ENCODE results near the gene CRTC3. TPM values are rescaled to one million over a fixed set of nuclear protein-coding genes. Genes with fewer than 3 reads are reported as not detected.
A peak's percentile ranks its signal among the peaks of the same experiment; 100 is the strongest.

CRTC3 gene
- total and polyA plus RNA-seq, 2 experiments from 2014 or later = 15.7 to 17.6 TPM

DNA sequence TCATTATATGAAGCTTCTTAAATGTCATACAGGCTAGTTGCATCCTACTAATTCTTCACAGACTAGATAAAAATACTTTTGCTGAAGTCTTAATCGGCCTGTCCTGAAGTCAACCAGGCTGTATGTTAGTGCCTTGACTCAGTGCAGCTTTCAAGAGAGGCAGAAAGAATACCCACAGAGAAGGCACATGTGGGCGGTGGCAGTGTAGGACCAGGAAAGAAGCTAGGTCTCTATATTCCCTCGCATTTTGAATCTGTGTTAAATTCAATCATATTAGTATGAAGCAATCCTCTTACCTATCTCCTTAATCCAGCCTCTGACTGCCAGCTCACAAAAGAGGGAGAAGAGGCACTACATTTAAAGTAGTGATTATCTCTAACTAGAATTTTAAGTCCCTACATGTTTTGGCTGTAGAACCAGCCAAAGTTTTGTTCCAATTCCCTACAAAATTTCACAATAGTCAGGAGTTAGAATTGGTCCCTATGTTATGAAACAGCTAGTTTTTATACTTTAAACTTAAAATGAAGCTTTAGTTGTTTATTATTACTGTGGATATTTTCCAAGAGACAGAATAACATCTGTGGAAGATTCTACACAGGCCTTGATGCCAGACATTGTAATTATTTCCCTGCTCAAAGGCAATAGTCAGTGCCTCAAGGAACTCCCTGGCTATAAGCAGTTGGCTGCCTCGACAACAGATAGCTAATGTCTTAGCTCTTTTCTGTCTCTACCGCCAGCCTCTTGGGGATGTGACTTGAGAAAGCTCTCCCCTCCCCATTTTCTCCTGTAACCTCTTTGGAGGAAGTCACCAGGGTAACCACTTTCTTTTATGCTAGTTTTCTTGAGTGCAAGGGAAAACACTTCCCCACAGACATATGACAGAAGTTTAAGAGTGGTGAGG, 31.9 kb downstream of the CRTC3 start:
- H3K4me2 ChIP-seq = peak overlapping the region; percentile 1
- peaks cover 28% of the 10 kb centered on the region for H3K79me2 ChIP-seq
- peaks cover 56% of the 10 kb centered on the region for H3K4me1 ChIP-seq (ENCODE audit: insufficient read depth)
- TF ChIP-seq EZH2phosphoT487 (IDR thresholded peaks at IDR 0.05; ENCODE audit: low read depth, severe bottlenecking, unreplicated experiment) = no peak
- TF ChIP-seq, protein P1, sequence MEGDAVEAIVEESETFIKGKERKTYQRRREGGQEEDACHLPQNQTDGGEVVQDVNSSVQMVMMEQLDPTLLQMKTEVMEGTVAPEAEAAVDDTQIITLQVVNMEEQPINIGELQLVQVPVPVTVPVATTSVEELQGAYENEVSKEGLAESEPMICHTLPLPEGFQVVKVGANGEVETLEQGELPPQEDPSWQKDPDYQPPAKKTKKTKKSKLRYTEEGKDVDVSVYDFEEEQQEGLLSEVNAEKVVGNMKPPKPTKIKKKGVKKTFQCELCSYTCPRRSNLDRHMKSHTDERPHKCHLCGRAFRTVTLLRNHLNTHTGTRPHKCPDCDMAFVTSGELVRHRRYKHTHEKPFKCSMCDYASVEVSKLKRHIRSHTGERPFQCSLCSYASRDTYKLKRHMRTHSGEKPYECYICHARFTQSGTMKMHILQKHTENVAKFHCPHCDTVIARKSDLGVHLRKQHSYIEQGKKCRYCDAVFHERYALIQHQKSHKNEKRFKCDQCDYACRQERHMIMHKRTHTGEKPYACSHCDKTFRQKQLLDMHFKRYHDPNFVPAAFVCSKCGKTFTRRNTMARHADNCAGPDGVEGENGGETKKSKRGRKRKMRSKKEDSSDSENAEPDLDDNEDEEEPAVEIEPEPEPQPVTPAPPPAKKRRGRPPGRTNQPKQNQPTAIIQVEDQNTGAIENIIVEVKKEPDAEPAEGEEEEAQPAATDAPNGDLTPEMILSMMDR (IDR thresholded peaks at IDR 0.05; ENCODE audit: poor library complexity) = no peak
- TF ChIP-seq EZH2 (IDR thresholded peaks at IDR 0.05; ENCODE audit: borderline replicate concordance) = no peak
- WGBS (ENCODE audit: low lambda C conversion rate, missing lambda C conversion rate) = 76% methylated on average over 5 of the region's 5 CpGs
- H4K20me1 ChIP-seq (ENCODE audit: insufficient read depth, poor library complexity, severe bottlenecking) = no peaks in the 10 kb centered on the region
- H2AFZ ChIP-seq = no peak overlapping the region
- H3K9me2 ChIP-seq (replicated peaks; ENCODE audit: insufficient read depth) = no peaks in the 10 kb centered on the region
- H3K36me3 ChIP-seq (replicated peaks; ENCODE audit: insufficient read depth, low read depth) = no peaks in the 10 kb centered on the region
- no peaks in the 10 kb centered on the region for H3K9me3 ChIP-seq (ENCODE audit: low read depth)
- H3K4me3 ChIP-seq = no peak overlapping the region
- DNase-seq (ENCODE audit: low spot score) = peak; percentile 32
- H3K27me3 ChIP-seq = no peaks in the 10 kb centered on the region
- H3K27ac ChIP-seq = peak overlapping the region; percentile 80

DNA sequence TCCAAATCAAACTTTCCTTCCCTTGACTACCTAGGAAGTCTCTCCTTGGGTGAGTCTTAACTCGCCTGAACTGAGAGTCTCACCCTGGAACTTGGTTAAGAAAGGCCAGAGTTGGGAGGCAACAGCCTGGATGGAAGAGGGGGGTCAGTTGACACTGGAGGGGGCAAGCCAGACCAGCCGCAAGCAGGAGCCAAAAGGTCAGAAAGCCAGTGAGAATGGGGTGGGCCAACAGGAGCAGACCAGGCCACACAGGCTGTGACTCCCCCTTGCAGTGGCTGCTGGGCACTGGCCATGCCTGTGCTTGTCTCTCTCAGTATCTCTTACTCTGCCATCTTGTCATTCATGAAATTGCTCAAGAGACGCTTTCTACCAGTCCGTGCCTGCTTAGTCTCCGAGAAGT, 32.9 kb downstream of the CRTC3 start:
- peaks cover 30% of the 10 kb centered on the region for H3K79me2 ChIP-seq
- H3K9me3 ChIP-seq (ENCODE audit: low read depth) = no peaks in the 10 kb centered on the region
- H3K27ac ChIP-seq = peak overlapping the region; percentile 64
- TF ChIP-seq, protein P1 (IDR thresholded peaks at IDR 0.05; ENCODE audit: poor library complexity) = no peak
- no peak for TF ChIP-seq EZH2 (IDR thresholded peaks at IDR 0.05; ENCODE audit: borderline replicate concordance)
- no peak for TF ChIP-seq EZH2phosphoT487 (IDR thresholded peaks at IDR 0.05; ENCODE audit: low read depth, severe bottlenecking, unreplicated experiment)
- H3K27me3 ChIP-seq = no peaks in the 10 kb centered on the region
- 91% methylated on average over 5 of the region's 5 CpGs for WGBS (ENCODE audit: low lambda C conversion rate, missing lambda C conversion rate)
- no peak for DNase-seq (ENCODE audit: low spot score)
- no peaks in the 10 kb centered on the region for H3K36me3 ChIP-seq (replicated peaks; ENCODE audit: insufficient read depth, low read depth)
- no peak overlapping the region for H2AFZ ChIP-seq
- H3K9me2 ChIP-seq (replicated peaks; ENCODE audit: insufficient read depth) = no peaks in the 10 kb centered on the region
- H3K4me1 ChIP-seq (ENCODE audit: insufficient read depth) = peaks cover 45% of the 10 kb centered on the region
- no peaks in the 10 kb centered on the region for H4K20me1 ChIP-seq (ENCODE audit: insufficient read depth, poor library complexity, severe bottlenecking)
- no peak overlapping the region for H3K4me3 ChIP-seq
- no peak overlapping the region for H3K4me2 ChIP-seq

DNA sequence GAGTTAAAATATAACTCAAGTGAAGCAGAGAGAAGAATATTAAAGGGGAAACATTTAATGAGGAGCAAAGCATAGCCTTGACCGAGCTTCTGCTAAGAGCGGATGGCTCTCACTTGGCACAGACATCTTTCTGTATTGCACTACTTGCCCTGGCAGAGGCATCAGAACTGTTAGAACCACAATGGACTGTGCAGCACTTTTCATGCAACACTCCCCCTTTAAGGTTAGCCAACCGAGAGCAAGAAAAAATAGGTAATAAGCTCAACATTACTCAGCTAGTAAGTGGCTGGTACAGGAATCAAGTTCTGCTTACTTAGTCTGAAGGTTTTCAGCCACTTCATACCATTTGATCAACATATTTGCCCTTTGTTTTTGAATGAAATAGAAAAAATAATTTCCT, 33.7 kb downstream of the CRTC3 start:
- WGBS (ENCODE audit: low lambda C conversion rate, missing lambda C conversion rate) = 98% methylated on average over 3 of the region's 3 CpGs
- Histone ChIP-seq H3K9me2 (replicated peaks; ENCODE audit: insufficient read depth) (no peaks in the 10 kb centered on the region), H2AFZ (no peak overlapping the region), H4K20me1 (ENCODE audit: insufficient read depth, poor library complexity, severe bottlenecking) (no peaks in the 10 kb centered on the region), H3K27me3 (no peaks in the 10 kb centered on the region), H3K36me3 (replicated peaks; ENCODE audit: insufficient read depth, low read depth) (no peaks in the 10 kb centered on the region), H3K27ac (peak overlapping the region; percentile 20), H3K4me2 (no peak overlapping the region), H3K4me1 (ENCODE audit: insufficient read depth) (peaks cover 37% of the 10 kb centered on the region), H3K79me2 (peaks cover 34% of the 10 kb centered on the region), H3K4me3 (no peak overlapping the region), H3K9me3 (ENCODE audit: low read depth) (no peaks in the 10 kb centered on the region)
- TF ChIP-seq, protein P1 (IDR thresholded peaks at IDR 0.05; ENCODE audit: poor library complexity) = no peak
- TF ChIP-seq EZH2phosphoT487 (IDR thresholded peaks at IDR 0.05; ENCODE audit: low read depth, severe bottlenecking, unreplicated experiment) = no peak
- TF ChIP-seq EZH2 (IDR thresholded peaks at IDR 0.05; ENCODE audit: borderline replicate concordance) = no peak
- DNase-seq (ENCODE audit: low spot score) = no peak
